Measurements from ENCODE around the gene USP24. TPM values are rescaled to one million over a fixed set of nuclear protein-coding genes. Genes with fewer than 3 reads are reported as not detected.
A peak's percentile ranks its signal among the peaks of the same experiment; 100 is the strongest.

USP24 gene
- total RNA-seq (2021): 35.4 to 40.9 TPM (median 37.2 TPM) in 3 replicates
- Bru-seq, nascent RNA: percentile 87 among the genes with signal in this experiment
- long read RNA-seq, experiment 1, full-length matches to known transcripts: 21 of 117 reads
- long read RNA-seq, experiment 1, partial matches to known transcripts: 46 of 117 reads
- long read RNA-seq, experiment 1, other reads (novel, unspliced or antisense): 50 of 117 reads
- long read RNA-seq, experiment 2, partial matches to known transcripts: 20 of 55 reads
- long read RNA-seq, experiment 2, other reads (novel, unspliced or antisense): 35 of 55 reads
- long read RNA-seq, experiment 3: 0 reads

- Mint-ChIP-seq H3K4me1 (peaks cover 57% of the 10 kb centered on the region), H3K27ac (peak within 1 kb of the TSS; percentile 97), H3K9me3 (no peaks in the 10 kb centered on the region), H3K36me3 (no peaks in the 10 kb centered on the region), H3K4me3 (peak within 1 kb of the TSS; percentile 92), H3K27me3 (ENCODE audit: low read depth) (peaks cover 3% of the 10 kb centered on the region; the same call in 1 of the 2 replicates)
- POLR2A ChIA-PET: no interaction called here
- ATAC-seq (peak; percentile 75), DNase-seq (ENCODE audit: low spot score) (peak; percentile 80)
- CTCF ChIA-PET: no interaction called here
- TF ChIP-seq GRHL2 (CRISPR knock-in tag; IDR thresholded peaks at IDR 0.05; ENCODE audit: insufficient replicate concordance, severe bottlenecking) (no peak), PRRX2 (CRISPR knock-in tag; IDR thresholded peaks at IDR 0.05) (no peak), MAX (CRISPR knock-in tag; IDR thresholded peaks at IDR 0.05) (peak; percentile 45), ZNF281 (CRISPR knock-in tag; IDR thresholded peaks at IDR 0.05) (peak; percentile 74; the same call in 1 of the 2 replicates), TP53 (CRISPR knock-in tag; IDR thresholded peaks at IDR 0.05) (peak; percentile 46; the same call in 1 of the 2 replicates), CTCF (IDR thresholded peaks at IDR 0.05) (no peak), NFE2L1 (CRISPR knock-in tag; IDR thresholded peaks at IDR 0.05) (no peak), TCF7 (CRISPR knock-in tag; IDR thresholded peaks at IDR 0.05; ENCODE audit: low read depth) (no peak), E2F5 (CRISPR knock-in tag; IDR thresholded peaks at IDR 0.05) (peak; percentile 63; the same call in 1 of the 2 replicates), ETV6 (CRISPR knock-in tag; IDR thresholded peaks at IDR 0.05) (peak; percentile 27; the same call in 1 of the 2 replicates), ERG (CRISPR knock-in tag; IDR thresholded peaks at IDR 0.05) (no peak), SP1 (CRISPR knock-in tag; conservative IDR thresholded peaks at IDR 0.05) (peak; percentile 56; the same call in 1 of the 2 replicates), AFF4 (CRISPR knock-in tag; IDR thresholded peaks at IDR 0.05; ENCODE audit: borderline replicate concordance) (peak; percentile 76; the same call in 1 of the 2 replicates), ATF6 (CRISPR knock-in tag; IDR thresholded peaks at IDR 0.05) (no peak), FOXJ3 (CRISPR knock-in tag; IDR thresholded peaks at IDR 0.05; ENCODE audit: borderline replicate concordance) (no peak), AR (CRISPR knock-in tag; IDR thresholded peaks at IDR 0.05) (no peak), ZNF263 (CRISPR knock-in tag; IDR thresholded peaks at IDR 0.05; ENCODE audit: low read depth) (peak; percentile 35; the same call in 1 of the 2 replicates), MYBL2 (CRISPR knock-in tag; IDR thresholded peaks at IDR 0.05) (no peak; the same call in 1 of the 2 replicates)
Observed at GRCh38 chr1:55215194-55216021, at the start of gene USP24. TSS of gene USP24 (minus strand) at chr1:55215364. CDS start at chr1:55215113, 251 bp downstream.
